Hematopoietic multipotent progenitor cell treated with erythropoietin and hydrocortisone succinate and interleukin-3 and kit ligand, for 4 days (in vitro differentiated cells): ENCODE data around the gene KLF16.
A peak's percentile ranks its signal among the peaks of the same experiment; 100 is the strongest.

Experiments used
- DNase-seq: peaks from one replicate; pipeline ENCODE4 v3.0.0-alpha.2; 2015

KLF16 gene

GRCh38 chr19:1854039-1854541 lies 9.3 kb downstream of the KLF16 start:
- no peak for DNase-seq

GRCh38 chr19:1853295-1854038 lies 9.9 kb downstream of the KLF16 start:
- peak; percentile 96 for DNase-seq

GRCh38 chr19:1852581-1853128 lies 10.7 kb downstream of the KLF16 start:
- DNase-seq = no peak

GRCh38 chr19:1851654-1852580 lies 11.5 kb downstream of the KLF16 start:
- peak; percentile 81 for DNase-seq

GRCh38 chr19:1850809-1851653 lies 12.3 kb downstream of the KLF16 start:
- no peak for DNase-seq

GRCh38 chr19:1849886-1850398 lies 13.4 kb downstream of the KLF16 start:
- DNase-seq = no peak

GRCh38 chr19:1849132-1849474 lies 14.3 kb downstream of the KLF16 start:
- no peak for DNase-seq

- DNase-seq = peak; percentile 97
Measured at GRCh38 chr19:1848399-1849131, 14.8 kb downstream of the KLF16 start, which contains the start of gene REXO1. Gene REXO1, minus strand, starts transcription at chr19:1848483. Its CDS starts 125 bp downstream, at chr19:1848358.

GRCh38 chr19:1847684-1848398 lies 15.5 kb downstream of the KLF16 start:
- DNase-seq = peak; percentile 84

GRCh38 chr19:1847348-1847683 lies 16.1 kb downstream of the KLF16 start:
- no peak for DNase-seq

GRCh38 chr19:1846517-1847204 lies 16.7 kb downstream of the KLF16 start:
- DNase-seq = no peak

GRCh38 chr19:1845642-1846041 lies 17.7 kb downstream of the KLF16 start:
- DNase-seq = no peak

- DNase-seq = no peak
Measured at GRCh38 chr19:1845125-1845515, 18.3 kb downstream of the KLF16 start.

GRCh38 chr19:1844513-1845124 lies 18.8 kb downstream of the KLF16 start:
- no peak for DNase-seq

GRCh38 chr19:1843646-1844394 lies 19.6 kb downstream of the KLF16 start:
- no peak for DNase-seq

- DNase-seq = no peak
Measured at GRCh38 chr19:1843116-1843515, 20.3 kb downstream of the KLF16 start.

- DNase-seq = no peak
Measured at GRCh38 chr19:1841209-1841924, 22.0 kb downstream of the KLF16 start.

- DNase-seq = no peak
Measured at GRCh38 chr19:1840541-1841115, 22.8 kb downstream of the KLF16 start.
